Peyer's patch (tissue), 4 donors: Measurements from ENCODE around the gene LDOC1. TPM values are rescaled to one million over a fixed set of nuclear protein-coding genes. Genes with fewer than 3 reads are reported as not detected.
"Not testable (repeated sequence)": the region's sequence is repeated elsewhere in the genome, so short reads cannot be mapped to it uniquely, and the experiment has no call there.

Experiments
- DNase-seq, 3 donors: peaks; one replicate each; pipeline ENCODE4 v3.0.0-alpha.2; 2017 to 2019
- H3K27ac ChIP-seq, 4 donors: fragments of 200-600 bp; sonication (generic); one replicate each; pipeline ENCODE4 v1.5.1; 2016 to 2019
- H3K27me3 ChIP-seq, 2 donors: fragments of 200-600 bp; sonication (generic); one replicate each; pipeline ENCODE4 v1.5.1; 2019
- H3K36me3 ChIP-seq, 3 donors: fragments of 200-600 bp; sonication (generic); one replicate each; pipeline ENCODE4 v1.5.1; 2016 to 2019
- H3K4me1 ChIP-seq, 4 donors: fragments of 200-600 bp; sonication (generic); one replicate each; pipeline ENCODE4 v1.5.1; 2016 to 2019
- H3K4me3 ChIP-seq, 4 donors: fragments of 200-600 bp; sonication (generic); 1 replicate in 3 of 4; 2 replicates in 1 of 4; pipeline ENCODE4 v1.5.1; 2016 to 2019; ENCODE audit warnings: mild to moderate bottlenecking in 1 of 4
- H3K9me3 ChIP-seq, 4 donors: fragments of 200-600 bp; sonication (generic); one replicate each; pipeline ENCODE4 v1.5.1; 2016 to 2019; ENCODE audit warnings: mild to moderate bottlenecking in 1 of 4
- POLR2A ChIP-seq, 2 donors: fragments of 450-650 bp; IDR thresholded peaks; one replicate each; pipeline ENCODE4 v1.5.1; 2017; ENCODE audit warnings: antibody characterized with exemption in 2 of 2, mild to moderate bottlenecking in 2 of 2, moderate library complexity in 2 of 2
- total RNA-seq, 4 donors: library from RNA; depleted of rRNA; stranded (reverse); fragments of >200 nt; gene quantifications; one replicate each; pipeline ENCODE4 v1.1.0, GENCODE V29; 2016
- TF ChIP-seq, protein P1 (sequence below), 6 experiments: fragments of 450-650 bp in 4 of 6; fragments of 200-600 bp in 2 of 6; sonication (generic) in 1 of 6; IDR thresholded peaks; one replicate each; pipeline ENCODE4 v1.5.1; 2017 to 2019; ENCODE audit warnings: antibody characterized with exemption in 6 of 6, mild to moderate bottlenecking in 3 of 6, moderate library complexity in 1 of 6

The LDOC1 gene
- total RNA-seq, 4 donors from 2014 or later, result 1.1 to 1.5 TPM; not detected in 2

DNA sequence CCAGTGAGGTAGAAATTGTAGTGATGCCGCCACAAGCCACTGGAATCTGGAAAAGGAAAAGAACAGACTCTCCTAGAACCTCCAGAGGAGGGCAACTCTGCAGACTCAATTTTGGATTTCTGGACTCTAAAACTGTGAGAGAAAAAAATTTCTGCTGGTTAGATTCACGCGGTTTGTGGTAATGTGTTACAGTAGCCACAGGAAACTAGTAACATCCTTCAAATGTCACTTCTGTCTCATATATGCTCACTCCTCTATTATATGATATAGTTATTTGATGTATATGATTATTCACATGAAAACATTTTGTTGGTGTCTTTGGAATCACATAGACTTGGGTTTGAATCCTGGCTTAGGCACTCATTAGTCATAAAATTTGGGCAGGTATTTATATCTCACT, 18.8 kb downstream of the LDOC1 start:
- H3K4me3 ChIP-seq, result no peak overlapping the region
- TF ChIP-seq POLR2A (IDR thresholded peaks at IDR 0.05), result no peak
- TF ChIP-seq, protein P1, sequence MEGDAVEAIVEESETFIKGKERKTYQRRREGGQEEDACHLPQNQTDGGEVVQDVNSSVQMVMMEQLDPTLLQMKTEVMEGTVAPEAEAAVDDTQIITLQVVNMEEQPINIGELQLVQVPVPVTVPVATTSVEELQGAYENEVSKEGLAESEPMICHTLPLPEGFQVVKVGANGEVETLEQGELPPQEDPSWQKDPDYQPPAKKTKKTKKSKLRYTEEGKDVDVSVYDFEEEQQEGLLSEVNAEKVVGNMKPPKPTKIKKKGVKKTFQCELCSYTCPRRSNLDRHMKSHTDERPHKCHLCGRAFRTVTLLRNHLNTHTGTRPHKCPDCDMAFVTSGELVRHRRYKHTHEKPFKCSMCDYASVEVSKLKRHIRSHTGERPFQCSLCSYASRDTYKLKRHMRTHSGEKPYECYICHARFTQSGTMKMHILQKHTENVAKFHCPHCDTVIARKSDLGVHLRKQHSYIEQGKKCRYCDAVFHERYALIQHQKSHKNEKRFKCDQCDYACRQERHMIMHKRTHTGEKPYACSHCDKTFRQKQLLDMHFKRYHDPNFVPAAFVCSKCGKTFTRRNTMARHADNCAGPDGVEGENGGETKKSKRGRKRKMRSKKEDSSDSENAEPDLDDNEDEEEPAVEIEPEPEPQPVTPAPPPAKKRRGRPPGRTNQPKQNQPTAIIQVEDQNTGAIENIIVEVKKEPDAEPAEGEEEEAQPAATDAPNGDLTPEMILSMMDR (IDR thresholded peaks at IDR 0.05), result no peak

DNA sequence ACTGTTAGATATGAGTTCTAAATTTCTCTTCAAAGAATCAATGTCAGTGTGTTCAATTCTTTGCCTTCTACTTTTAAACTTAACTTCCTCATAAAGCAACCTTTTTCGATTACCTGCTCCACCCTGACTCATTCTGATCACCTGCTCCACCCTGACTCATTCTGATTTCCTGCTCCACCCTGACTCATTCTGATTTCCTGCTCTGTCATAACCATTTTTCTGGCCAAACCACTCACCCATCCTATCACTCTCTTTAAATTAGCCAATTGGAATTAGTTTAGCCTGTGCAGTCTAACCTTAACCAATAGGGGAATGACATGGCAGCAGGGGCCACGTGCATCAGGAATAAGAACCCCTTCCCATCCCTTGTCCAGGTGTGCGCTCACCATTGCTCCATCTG, 21.7 kb downstream of the LDOC1 start:
- not testable (repeated sequence) for H3K27ac ChIP-seq, DNase-seq, H3K9me3 ChIP-seq, H3K4me3 ChIP-seq, H3K27me3 ChIP-seq, H3K4me1 ChIP-seq, H3K36me3 ChIP-seq

More for the DNA sequence above, 18.8 kb downstream of the LDOC1 start:
- Histone ChIP-seq H3K4me1 (no peaks in the 10 kb centered on the region), H3K36me3 (no peaks in the 10 kb centered on the region), H3K27me3 (no peaks in the 10 kb centered on the region), H3K9me3 (no peaks in the 10 kb centered on the region), H3K27ac (no peak overlapping the region)
- DNase-seq, result no peak

DNA sequence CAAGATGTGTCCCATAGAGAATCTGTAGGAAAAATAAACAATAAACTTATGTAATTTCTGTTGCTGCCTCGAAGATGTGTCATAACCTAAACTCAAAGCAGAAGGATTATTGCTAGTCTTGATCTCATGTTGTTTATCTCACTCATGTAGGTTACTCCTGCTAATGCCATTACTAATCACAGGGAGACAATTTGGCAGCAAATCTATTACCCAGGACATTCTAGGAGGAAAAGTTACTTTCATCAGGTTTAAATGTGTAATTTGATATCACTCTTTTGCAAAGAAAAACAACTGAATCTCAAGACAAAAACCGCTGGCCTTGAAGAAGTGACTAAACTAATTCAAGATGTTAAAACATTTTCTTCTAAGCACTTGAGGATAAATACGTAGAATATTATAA, 34.0 kb downstream of the LDOC1 start:
- H3K4me3 ChIP-seq, result no peak overlapping the region
- TF ChIP-seq, protein P1 (IDR thresholded peaks at IDR 0.05), result no peak
- TF ChIP-seq POLR2A (IDR thresholded peaks at IDR 0.05), result no peak

DNA sequence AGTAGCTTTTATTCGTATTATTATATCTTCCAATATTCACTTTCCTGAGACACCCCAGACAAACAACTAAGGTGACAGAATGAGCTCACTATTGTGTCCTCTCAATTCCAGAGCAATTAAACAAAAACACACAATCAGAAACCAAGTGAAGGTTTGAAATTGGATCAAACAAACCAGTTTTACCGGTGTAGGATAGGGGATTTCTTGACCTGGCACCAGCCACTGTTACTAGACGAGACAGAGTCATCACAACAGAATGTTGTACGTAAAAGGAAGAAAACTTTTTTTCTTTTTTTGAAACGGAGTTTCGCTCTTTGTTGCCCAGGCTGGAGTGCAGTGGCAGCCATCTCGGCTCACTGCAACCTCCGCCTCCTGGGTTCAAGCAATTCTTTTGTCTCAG, 43.7 kb downstream of the LDOC1 start:
- Histone ChIP-seq H3K9me3 (no peaks in the 10 kb centered on the region), H3K27ac (no peak overlapping the region)
- DNase-seq, result no peak

More for the DNA sequence above, 34.0 kb downstream of the LDOC1 start:
- H3K9me3 ChIP-seq, result no peaks in the 10 kb centered on the region
- H3K36me3 ChIP-seq, result no peaks in the 10 kb centered on the region
- no peaks in the 10 kb centered on the region for H3K27me3 ChIP-seq
- H3K27ac ChIP-seq, result no peak overlapping the region
- no peak for DNase-seq
- H3K4me1 ChIP-seq, result no peaks in the 10 kb centered on the region

DNA sequence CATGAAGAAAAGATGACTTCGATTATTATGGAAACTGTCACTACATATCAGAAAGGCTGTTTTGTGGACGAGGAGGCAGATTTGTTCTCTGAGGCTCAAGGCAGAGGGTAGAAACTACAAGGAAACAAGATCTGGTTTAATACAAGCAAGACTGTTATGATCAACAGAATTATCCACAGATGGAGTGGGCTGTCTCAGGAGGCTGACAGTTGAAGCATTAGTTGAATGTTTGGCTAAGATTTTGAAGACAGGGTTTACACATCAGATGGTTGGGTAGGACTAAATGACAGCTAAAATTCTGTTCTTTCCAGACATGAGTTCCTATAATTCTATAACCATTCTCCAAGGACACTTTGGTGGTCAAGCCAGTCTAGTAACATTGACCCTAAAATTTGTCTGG, 49.8 kb downstream of the LDOC1 start:
- Histone ChIP-seq H3K9me3 (no peaks in the 10 kb centered on the region), H3K4me3 (no peak overlapping the region), H3K27me3 (no peaks in the 10 kb centered on the region), H3K27ac (no peak overlapping the region), H3K36me3 (no peaks in the 10 kb centered on the region), H3K4me1 (no peaks in the 10 kb centered on the region)
- DNase-seq, result no peak
- TF ChIP-seq, protein P1 (IDR thresholded peaks at IDR 0.05), result no peak
- TF ChIP-seq POLR2A (IDR thresholded peaks at IDR 0.05), result no peak

More for the DNA sequence above, 43.7 kb downstream of the LDOC1 start:
- H3K36me3 ChIP-seq, result no peaks in the 10 kb centered on the region
- no peaks in the 10 kb centered on the region for H3K27me3 ChIP-seq
- H3K4me1 ChIP-seq, result no peaks in the 10 kb centered on the region
- TF ChIP-seq, protein P1 (IDR thresholded peaks at IDR 0.05), result no peak
- TF ChIP-seq POLR2A (IDR thresholded peaks at IDR 0.05), result no peak
- H3K4me3 ChIP-seq, result no peak overlapping the region

Other genes starting within 250 kb of the LDOC1 start
- not detected for gene SPANXB1, start 174.5 kb downstream of the LDOC1 start, total RNA-seq
- gene SPANXC, start 65.4 kb upstream of the LDOC1 start, total RNA-seq, result not detected